Effector CD8-positive, alpha-beta T cell (primary cell): Measurements from ENCODE around the gene LRRC61.
A peak's percentile ranks its signal among the peaks of the same experiment; 100 is the strongest.
"Not testable (repeated sequence)": the region's sequence is repeated elsewhere in the genome, so short reads cannot be mapped to it uniquely, and the experiment has no call there.

Experiments used
- DNase-seq: peaks from one replicate; lab custom pipeline; 2025; lab: John Stamatoyannopoulos, UW

Gene LRRC61

DNA sequence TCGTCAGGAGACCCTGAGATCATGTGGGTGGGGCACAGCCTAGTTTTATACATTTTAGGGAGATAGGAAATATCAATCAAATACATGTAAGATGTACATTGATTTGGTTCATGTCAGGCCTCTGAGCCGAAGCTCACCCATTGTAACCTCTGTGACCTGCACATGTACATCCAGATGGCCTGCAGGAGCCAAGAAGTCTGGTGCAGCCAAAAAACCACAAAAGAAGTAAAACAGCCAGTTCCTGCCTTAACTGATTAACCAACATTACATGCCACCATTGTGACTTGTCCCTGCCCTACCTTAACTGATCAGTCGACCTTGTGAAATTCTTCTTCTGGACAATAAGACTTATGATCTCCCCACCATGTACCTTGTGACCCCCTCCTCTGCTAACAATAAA, 16.0 kb upstream of the LRRC61 start:
- no peak for DNase-seq

DNA sequence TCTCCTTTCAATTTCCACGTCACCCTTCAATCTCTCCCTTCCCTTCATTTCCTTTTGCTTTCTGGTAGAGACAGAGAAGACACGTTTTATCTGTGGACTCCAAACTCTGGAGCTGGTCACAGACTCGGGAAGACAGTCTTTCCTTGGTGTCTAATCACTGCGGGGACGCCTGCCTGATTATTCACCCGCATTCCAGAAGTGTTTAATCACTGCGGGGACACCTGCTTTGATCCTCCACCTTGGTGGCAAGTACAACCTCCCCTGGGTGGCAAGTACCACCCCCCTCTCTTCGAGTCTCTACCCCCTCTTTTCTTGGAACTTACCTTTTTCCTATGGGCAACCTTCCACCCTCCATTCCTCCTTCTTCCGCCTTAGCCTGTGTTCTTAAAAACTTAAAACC, 15.3 kb upstream of the LRRC61 start:
- no peak for DNase-seq

DNA sequence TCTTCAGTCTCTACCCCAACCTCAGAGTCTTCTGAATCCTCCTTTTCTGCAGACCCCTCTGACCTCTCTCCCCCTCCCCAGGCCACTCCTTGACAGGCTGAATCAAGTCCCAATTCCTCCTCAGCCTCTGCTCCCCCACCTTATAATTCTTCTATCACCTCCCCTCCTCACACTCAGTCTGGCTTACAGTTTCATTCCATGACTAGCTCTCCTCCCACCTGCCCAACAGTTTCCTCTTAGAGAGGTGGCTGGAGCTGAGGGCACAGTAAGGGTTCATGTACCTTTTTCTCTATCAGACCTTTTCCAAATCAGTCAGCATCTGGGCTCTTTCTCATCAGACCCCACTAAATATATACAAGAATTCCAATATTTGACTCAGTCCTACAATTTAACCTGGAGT, 14.6 kb upstream of the LRRC61 start:
- no peak for DNase-seq

DNA sequence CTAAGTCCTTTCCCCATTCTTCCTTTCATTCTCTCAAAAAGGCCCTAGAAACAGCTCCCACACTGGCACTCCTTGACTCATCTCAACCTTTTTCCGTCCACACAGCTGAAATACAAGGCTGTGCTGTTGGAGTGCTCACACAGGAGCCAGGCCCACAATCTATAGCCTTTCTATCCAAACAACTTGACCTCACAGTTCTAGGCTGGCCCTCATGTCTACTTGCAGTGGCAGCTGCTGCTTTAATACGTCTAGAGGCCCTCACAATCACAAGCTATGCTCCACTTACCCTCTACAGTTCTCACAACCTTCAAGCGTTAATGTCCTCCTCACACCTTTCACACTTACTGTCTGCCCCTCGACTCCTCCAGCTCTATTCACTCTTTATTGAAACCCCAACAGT, 12.0 kb upstream of the LRRC61 start:
- DNase-seq: no peak

DNA sequence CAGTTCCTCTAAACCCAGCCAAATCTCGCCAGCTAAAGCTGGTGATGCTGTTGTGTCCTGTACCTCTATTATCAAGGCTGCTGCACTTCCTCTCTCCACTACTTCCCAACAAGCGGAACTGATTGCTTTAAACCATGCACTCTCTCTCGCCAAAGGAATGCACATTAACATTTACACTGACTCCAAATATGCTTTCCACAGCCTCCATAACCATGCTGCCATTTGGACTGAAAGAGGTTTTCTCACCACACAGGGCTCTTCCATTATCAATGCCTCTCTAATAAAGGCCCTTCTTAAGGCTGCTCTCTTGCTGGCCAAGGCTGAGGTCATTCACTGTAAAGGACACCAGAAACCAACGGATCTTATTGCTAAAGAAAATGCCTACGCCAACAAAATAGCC, 11.4 kb upstream of the LRRC61 start:
- no peak for DNase-seq

DNA sequence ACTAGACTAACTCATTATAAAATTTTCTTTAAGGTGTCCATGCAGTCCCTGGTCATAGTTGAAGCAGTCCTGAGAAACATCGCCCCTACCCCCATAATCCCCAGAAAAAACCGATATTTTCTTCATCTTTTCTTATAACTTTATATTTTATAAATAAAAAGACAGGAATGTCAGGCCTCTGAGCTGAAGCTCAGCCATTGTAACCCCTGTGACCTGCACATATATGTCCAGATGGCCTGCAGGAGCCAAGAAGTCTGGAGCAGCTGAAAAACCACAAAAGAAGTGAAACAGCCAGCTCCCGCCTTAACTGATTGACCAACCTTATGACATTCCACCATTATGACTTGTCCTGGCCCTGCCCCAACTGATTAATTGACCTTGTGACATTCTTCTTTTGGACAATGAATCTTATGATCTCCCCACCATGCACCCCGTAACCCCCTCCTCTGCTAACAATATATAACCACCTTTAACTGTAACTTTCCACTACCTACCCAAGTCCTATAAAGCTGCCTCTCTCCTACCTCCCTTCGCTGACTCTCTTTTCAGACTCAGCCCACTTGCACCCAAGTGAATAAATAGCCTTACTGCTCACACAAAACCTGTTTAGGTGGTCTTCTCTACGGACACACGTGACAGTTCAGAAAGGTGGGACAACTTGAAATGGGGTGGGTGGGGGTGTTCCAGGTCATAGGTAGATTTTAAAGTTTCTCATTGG, 10.3 kb upstream of the LRRC61 start:
- not testable (repeated sequence) for DNase-seq

DNA sequence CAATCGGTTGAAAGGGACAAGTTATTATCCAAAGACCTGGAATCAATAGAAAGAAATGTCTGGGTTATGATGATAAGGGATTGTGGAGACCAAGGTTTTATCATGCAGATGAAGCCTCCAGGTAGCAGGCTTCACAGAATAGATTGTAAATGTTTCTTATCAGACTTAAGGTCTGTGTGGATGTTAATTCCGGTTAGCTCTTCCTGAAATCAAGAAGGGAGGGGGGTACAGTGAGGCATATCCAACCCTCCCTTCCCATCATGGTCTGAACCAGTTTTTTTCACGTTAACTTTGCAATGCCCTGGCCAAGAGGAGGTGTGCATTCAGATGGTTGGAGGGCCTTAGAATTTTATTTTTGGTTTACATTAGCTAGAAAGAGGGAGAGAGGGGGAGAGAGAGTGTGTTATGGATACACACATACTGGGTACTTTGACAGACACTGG, 9.8 kb upstream of the LRRC61 start:
- DNase-seq: no peak

DNA sequence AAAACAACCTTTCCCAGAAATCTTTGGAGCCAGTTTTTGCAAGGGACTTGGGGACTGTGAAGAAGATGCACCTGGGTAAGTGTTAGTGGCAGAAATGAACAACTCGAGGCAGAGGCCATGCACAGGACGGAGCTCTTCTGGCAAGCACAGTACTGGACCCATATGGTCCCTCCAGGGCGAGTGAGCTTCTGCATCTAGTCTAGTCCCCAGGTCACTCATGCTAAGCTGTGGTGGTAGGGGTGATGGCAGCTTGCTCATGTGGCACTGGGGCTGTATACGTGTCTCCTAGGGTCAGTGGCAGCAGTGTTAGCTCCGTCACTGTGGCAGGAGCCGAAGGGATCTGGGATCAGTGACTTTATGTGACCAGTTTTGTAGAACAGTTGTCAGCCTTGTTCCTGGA, 9.3 kb upstream of the LRRC61 start:
- no peak for DNase-seq

DNA sequence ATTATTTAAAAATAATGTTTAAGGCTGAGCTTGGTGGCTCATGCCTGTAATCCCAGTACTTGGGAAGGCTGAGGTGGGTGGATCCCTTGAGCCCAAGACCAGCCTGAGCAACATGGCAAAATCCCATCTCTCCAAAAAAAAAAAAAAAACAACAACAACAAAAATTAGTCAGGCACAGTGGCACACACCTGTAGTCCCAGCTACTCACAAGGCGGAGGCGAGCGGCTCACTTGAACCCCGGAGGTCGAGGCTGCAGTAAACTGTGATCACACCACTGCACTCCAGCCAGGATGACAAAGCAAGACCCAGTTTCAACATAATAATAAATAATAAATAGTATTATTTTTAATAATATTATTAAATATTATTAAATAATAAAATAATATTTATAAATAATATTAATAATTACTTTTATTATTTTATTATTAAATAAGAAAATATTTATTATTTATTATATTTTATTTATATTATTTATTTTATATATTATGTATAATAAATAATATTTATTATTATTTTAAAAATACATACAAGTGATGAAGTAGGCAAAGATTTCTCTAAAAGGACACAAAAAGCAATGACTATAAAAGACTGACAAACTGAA, 8.4 kb upstream of the LRRC61 start:
- DNase-seq: no peak

DNA sequence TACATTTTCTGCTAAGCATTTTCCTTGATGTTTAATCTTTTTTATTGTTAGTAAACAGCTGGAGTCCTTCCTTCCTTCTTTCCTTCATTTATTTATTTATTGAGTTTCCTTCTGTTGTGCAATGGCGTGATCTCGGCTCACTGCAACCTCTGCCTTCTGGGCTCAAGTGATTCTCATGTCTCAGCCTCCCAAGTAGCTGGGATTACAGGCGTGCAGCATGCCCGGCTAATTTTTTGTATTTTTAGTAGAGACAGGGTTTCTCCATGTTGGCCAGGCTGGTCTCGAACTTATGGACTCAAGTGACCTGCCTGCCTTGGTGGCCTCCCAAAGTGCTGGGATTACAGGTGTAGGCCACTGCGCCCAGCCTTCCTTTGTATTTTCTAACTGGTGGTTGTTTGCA, 6.2 kb upstream of the LRRC61 start:
- not testable (repeated sequence) for DNase-seq

DNA sequence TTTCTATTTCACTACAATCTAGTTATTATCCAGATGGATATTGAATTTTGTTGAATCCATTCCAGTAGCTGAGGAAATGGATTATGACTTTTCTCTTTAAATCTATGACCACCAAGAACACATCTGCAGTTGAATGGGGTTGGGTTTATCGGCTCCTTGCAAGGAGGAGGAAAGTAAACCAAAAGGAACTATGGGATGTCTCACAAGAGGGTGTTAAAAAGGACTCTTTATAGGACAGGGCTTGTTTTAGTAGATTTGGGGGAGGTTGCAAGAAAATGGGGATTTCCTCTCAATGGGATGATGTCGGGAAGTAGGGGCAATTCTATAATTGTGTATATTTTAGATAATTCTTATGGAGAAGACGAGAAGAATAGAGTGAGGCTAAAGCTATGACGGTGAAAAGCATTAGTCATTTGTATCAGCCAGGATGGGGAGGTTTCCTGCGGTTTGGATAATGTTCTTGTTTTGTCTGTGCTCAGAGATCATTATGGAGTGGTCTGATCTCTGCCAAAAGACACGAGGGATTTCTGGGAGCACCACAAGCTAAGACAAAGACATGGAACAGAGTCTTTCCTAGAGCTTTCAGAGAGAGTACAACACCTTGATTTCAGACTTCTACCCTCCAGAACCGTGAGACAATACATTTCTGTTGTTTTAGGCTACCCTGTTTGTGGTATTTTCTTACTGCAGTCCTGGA, 5.3 kb upstream of the LRRC61 start:
- no peak for DNase-seq

DNA sequence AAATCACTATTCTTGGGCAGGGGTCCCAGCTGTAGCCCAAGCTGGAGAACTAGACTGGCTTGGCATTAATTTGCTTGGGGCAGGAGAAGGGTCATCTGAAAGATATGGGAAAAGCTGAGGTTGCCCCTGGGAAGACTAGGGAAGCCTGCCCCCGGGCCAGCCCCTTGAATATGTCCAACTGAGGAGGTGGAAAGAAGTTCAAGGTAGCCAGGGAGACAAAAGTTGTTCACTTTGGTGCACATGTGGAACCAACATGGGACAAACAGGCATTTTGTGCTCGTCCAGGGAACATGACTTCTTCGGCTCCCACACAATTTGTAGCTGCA, 1.4 kb upstream of the LRRC61 start:
- no peak for DNase-seq

DNA sequence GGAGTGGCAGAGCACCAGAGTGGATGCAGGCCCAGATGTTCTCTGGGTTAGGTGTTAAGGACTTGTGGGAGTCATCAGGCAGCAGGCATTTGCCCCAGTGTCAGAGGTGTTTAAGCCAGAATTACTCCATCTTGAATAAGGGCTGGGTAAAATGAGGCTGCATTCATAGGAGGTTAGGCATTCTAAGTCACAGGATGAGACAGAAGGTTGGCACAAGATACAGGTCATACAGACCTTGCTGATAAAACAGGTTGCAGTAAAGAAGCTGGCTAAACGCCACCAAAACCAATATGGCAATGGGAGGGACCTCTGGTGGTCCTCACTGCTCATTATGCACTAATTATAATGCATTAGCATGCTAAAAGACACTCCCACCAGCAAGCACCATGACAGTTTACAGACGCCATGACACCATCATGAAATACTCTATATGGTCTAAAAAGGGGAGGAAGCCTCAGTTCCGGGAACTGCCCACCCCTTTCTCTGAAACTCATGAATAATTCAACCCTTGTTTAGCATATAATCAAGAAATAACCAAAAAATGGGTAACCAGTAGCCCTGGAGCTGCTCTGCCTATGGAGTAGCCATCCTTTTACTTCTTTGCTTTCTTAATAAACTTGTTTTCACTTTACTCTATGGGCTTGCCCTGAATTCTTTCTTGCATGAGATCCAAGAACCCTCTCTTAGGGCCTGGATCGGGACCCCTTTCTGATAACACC, 882 bp upstream of the LRRC61 start:
- peak; percentile 14 for DNase-seq

DNA sequence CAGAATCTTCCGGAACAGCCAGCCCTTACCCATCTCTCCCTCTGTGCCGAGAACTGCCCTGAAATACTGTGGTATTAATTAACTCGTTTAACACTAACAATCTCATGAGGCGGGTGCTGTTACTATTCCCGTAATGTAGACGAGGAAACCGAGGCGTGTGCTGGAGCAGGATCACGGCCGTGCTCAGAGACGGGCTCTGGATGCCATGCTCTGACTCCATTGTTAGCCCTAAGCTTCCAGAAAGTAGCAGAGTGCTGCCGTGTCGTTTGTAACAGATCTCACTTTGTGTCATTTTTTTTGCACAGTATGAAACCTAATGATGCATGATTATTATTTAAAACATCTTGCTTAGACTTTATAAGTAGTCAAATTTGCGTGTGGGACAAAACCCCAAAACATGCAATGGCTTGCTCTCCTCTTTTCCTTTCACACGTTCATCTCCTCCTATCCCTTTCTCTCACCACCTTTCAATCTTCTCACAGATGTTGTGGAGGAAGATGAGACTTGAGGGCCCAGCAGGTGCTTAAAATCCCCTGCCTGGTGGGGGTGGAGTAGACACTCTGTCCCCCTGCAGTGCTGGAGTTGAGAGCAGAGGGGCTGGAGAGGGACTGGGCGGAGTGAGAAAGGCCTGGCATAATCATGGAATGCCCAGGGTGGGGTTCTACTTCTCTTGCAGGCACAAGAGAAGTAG, 672 bp downstream of the LRRC61 start:
- no peak for DNase-seq

DNA sequence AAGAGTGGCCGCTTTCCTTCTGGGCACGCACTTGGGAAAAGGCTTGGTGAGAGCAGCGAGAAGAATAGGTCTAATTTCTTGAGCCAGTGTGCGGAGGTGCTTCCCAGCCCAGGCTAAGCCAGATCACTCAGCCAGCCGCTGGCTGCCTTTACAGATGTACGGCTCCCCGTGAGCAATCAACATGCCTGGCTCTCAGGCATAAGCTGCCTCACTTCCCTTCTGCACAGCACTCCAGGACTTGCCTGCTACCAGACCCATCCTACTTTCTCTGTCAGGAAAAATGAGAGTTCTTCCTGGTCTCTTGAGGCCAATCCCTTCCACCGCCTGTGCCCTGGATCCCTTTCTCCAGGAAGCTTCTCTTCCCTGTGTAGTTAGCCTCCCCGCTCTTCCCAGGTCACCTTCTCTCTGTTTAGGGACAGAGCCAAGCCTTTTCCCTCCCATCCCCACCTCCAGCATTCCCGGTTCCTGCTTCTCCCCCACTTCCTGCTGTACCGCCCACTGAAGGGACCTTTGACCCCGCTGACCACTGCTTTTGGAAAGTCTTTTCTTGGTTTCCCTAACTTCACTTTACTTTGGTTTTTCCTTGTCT, 1.3 kb downstream of the LRRC61 start:
- no peak for DNase-seq

DNA sequence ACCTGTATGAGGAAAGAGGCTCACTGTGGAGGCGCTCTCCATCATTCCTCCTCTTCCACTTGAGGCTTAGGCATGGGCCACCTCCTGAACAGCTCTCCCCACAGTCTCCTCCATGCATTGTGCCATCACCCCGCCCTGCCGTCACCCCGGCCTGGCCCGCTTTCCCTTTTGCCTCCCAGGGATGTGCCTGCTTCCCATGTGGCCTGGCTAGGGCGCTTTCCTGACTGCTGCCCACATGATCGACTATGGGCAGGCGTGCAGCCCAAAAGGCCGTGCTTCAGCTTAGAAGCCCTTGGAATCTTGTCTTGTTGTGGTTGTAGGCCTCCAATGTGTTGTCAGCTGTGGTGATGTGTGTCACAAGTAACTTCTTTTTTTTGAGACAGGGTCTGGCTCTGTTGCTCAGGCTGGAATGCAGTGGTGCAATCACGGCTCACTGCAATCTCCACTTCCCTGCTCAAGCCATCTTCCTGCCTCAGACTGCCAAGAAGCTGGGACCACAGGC, 2.0 kb downstream of the LRRC61 start:
- DNase-seq: no peak

DNA sequence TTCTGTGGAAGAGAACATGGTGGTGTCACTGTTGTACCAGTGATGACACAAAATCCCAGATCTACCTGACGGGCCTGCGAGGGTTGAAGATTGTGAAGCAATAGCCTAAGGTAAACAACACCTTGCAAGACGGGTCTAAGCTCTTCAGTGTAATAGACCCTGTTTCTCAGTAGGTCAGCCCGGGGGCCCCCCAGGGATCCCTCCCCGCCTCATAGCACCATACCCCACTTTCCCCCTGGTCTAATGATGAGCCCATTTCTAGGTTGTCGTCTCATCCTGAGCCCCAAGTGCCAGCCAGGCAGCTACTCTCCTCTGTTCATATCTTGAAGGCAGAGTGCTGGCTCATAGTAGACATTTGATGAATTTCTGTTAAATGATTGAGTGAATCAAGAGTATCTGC, 2.7 kb downstream of the LRRC61 start:
- DNase-seq: no peak

DNA sequence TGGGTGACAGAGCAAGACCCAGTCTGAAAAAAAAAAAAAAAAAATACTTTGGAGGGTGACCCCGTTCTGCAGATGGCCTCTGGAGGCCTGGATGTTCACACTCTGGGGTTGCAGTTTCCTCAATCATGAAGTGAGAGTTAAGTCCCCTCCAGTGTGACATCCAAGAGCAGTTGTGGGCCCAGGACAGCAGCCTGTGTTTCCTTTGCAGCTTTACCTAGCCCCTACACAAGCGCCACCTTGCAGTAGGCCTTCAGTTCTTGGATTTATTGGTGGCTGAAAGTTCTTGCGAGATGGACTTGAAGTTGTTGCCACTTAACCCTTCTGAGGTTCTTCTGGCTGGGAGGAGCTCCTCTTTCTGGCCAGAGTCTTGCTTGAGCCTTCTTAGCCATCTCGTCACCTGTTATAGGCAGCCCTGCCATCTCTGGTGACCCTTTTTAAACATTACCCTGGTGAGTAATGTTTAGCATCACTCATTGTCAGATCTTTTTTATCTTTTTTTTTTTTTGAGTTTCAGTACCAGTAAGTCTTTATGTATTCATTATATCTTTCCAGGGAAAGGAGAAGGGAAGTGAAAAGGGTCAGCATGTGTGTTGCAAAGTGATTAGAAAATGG, 3.6 kb downstream of the LRRC61 start:
- DNase-seq: no peak

DNA sequence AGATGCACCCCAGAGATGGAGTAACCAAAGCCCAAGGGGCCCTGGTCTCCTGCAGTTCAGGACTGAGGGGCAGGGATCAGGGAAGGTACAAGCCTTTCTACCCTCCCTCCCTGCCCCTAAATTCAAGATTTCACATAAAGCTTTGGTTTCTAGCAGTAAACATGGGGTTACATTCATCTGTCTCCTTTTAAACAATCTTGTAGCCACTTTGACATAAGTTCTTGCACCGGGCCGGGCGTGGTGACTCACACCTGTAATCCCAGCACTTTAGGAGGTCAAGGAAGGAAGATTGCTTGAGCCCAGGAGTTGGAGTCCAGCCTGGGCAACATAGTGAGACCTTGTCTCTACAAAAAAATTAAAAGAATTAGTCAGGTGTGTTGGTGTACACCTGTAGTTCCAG, 4.2 kb downstream of the LRRC61 start:
- DNase-seq: no peak

DNA sequence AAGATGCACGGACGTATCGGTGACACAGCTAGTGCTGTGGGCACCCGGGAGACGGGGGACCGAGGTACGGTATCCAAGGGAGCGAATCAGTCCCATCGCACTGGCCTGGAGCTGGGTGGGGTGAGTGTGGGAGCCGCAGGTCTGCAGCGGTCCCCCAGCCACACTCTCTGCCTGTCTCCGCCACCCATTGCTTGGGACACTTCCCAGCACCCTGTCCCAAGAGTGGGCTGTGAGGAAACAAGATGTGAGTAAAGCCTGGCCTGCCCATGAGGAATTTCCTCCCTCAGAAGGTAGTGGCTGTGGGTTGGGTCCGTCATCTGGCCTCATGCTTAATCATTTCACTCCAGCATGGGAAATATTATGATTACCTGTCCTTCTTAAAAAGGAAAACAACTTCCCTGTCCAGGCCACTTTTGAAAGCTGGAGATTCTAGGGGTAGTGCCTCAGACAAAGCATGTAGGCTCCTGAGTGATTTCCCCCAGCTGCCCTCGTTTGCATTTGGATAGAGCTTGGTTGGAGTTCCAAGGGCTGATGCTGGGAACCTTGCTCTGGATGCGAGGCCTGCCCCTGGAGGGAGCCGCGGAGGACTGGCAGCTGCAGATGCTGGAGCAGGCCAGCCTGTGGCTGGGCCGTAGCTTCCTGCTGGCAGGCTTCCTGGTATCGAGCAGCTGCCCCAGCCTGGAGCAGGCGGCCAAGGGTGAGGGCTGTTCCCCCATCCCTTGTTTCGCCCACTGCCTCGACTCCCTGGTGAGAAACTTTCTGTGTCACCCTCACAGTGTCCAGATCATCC, 6.4 kb downstream of the LRRC61 start:
- no peak for DNase-seq
